HG03342 (cell line): ENCODE results near the gene ATG7.
"Not testable (repeated sequence)": the region's sequence is repeated elsewhere in the genome, so short reads cannot be mapped to it uniquely, and the experiment has no call there.

Experiments used
- ATAC-seq: cut with Tn5 transposase; IDR thresholded peaks from one replicate; pipeline ENCODE4 v1.9.1; 2021; ENCODE audit warnings: mild to moderate bottlenecking, moderate library complexity; ENCODE audit not compliant: unreplicated experiment

The ATG7 gene

DNA sequence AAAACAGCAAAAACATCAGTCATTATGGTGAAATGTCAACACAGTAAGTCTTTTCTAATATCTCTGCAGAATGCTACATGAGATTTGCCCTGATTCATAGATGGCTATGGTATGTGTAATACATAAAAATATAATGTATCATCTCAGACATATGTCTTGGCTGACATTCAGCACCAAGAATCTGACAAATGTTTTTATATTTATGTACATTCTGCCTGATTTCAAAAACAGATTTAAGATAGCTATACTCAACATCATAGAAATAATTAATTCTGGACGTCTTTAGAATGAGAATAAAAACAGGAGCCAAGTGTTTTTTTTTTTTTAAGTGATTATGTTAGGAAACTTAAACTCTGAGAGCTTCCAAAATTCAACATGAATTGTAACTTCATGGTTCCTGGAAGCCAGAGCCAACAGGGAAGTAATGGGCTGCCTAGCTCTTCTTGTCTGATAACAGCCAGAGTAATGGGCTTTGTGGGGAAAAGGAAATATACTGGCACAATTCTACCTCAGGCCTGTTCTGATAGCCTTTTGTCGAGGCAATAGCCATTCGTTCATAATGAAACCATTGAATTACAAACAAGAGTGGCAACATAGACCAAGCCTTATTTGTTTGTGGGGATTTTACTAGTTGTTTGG lies 187.1 kb downstream of the ATG7 start:
- no peak for ATAC-seq

DNA sequence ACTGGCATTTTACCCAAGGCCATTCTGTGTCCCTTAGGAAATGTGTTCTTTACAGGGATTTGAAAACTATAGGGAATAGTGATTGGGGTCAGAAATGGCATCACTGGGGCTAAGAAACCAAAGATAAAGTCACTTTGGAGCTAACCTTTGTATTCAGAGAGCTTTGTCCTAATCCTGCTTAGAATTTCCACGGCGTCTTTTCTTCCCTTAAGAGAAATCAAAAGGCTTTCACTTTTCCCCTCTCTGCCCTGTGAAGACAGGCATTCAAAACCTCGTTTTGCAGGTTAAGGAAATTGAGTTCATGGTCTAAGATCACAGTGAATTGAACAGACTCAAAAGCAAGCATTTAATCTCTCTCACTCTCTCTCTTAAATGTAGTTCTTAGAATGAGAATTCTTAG lies 189.0 kb downstream of the ATG7 start:
- no peak for ATAC-seq

DNA sequence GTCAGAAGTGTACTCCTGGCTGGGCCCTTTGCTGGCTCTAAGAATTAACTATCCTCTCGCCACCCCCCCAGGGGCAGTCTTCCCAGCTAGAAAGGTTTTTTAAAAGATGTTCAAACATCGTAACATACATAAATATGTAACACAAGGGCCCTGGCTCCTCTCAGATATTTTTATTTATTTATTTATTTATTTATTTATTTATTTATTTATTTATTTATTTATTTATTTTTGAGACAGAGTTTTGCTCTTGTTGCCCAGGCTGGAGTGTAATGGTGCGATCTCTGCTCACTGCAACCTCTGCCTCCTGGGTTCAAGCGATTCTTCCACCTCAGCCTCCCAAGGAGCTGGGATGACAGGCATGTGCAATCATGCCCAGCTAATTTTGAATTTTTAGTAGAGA lies 190.5 kb downstream of the ATG7 start:
- not testable (repeated sequence) for ATAC-seq

DNA sequence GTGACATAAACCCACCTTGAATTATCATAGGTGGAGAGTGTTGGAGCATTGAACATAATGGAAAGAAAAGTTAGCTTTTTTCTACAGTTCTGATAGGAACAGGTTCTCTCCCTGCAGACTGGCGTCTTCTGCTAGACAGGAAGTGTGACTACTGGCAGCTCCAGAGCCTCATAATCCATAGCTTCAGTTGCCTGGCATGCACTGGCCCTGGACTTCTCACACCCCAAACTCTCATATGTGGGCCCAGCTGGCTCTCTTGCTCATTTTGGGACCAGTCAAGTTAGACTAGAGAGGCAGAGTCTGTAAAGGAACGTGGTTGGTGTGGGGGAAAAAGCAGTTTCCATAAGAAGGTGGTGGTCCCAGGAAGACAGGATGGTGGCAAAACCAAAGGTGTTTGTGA lies 191.4 kb downstream of the ATG7 start:
- no peak for ATAC-seq

DNA sequence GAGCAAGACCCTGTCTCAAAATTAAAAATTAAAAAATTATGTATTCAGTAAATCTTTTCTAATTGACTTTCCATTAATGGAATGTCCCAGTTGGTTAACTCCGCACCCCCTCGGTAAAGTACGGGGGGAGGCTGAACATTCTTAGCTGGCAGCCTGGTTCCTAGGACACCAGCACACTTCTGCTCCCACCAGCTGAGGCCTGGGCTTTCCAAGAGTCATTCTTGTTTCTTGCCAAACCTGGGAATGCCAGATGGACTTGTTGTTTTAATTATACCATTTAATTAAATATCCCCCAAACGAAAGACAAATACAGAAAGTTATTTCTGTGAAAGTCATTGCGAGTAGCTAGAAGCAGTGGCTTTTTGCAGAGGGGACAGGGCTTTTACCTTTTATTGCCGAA lies 192.2 kb downstream of the ATG7 start:
- no peak for ATAC-seq

DNA sequence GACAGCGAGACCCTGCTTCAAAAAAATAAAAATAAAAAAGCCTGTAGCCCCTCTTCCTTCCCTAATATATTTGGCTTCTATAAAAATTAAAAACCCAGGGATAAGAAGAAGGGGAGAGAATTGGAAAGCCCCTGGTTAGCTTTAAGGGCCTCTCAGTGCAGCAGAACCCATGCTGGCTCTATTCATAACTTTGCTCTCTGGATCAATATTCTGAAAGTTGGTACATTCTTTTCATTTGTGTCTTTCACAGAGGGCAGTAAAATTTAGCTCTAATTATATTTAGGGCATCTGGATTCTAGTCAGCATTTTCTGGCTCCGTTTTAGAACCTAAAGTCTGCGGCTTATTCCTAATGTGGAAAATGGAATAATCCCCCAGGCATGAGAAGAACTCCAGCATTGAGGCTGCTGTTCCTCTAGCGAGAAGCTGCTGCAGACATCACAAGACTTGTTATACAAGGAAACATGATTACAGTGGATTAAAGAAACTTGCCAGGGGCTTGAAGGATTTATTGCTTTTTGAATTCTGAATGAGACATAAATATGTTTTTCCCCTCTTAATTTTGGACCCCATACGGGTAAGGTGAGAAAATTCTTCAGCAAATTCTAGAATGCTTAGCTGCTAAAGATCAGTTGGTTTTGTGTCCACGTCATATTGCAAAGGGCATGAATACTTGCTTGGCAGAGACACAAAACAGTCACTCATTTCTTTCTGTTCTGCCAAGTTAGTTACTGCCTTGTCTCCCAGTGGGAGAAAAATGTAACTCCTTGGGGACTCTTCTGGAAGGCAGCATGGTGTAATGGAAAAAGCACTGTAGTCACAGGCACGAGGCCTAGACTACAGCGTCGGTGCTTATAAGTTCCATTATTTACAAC lies 193.8 kb downstream of the ATG7 start:
- no peak for ATAC-seq

DNA sequence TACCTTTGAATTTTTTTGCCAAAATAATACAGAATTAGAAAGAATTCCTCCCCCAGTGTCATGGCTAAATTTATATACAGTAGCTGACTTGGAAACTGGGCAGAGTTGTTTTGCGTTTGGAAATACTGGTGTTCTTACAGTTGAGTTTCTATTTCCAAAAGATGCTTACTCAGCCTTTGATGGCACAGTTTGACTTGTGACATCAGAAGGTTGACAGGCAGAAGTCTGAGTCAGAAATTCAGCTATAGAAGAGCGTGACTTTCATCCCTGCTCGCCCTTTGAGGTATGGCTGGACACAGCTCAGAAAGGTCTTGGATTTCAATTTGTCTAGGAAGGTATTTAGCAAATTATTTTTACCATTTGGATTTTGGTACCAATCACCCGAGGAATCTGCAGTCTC lies 195.7 kb downstream of the ATG7 start:
- ATAC-seq: no peak

DNA sequence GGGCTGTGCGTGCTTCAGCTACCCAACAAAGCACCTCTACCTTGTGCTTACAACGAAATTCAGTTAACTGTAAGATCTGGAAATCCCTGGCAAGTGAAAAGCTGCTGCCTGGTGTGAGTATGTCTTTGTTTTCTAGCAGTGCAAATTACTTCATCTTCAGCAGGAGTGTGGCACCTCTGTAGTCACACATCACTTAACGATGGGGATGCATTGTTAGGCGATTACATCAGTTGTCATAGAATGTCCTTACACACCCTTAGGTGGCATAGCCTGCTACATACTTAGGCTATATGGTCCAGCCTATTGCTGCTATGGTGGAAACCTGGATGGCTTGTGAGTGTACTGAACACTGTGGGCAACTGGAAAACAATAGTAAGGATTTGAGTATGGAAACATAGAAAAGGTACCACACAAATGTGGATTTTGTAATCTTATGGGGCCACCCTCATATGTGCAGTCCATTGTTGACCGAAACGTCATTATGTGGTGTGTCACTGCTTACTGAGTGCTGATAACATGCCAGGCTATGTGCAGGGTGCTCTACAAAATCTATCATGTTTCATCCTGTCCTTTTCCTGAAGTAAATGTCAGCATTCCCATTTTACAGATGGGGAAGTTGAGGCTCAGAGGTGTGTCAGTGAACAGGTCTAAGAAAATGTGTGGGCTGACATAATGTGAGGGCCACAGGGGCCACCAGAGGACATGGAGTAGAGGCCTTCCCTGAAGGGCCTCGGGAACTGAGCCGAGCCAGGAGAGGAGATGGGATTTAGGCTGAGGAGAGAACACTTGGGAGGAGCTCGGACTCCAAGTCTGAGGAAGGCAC lies 198.0 kb downstream of the ATG7 start:
- ATAC-seq: no peak

DNA sequence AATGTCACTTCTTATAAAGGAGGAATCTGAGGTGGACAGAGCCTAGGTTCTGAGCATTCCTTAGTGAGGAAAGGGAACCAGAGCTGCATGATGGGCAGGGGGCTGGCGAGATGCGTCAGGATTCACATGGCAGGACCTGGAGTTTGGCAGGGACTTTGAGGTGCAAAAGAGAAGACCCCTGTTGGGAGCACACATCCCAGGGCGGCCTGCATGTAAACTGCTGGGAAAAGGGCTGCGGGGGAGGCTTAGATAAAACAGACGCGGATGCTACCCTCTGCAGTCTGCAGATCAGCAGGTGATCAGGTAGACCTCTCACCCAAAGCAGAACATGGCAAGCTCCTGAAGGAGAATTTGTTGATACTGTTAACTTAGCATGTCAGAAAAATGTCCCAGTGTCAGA lies 203.1 kb downstream of the ATG7 start:
- no peak for ATAC-seq

DNA sequence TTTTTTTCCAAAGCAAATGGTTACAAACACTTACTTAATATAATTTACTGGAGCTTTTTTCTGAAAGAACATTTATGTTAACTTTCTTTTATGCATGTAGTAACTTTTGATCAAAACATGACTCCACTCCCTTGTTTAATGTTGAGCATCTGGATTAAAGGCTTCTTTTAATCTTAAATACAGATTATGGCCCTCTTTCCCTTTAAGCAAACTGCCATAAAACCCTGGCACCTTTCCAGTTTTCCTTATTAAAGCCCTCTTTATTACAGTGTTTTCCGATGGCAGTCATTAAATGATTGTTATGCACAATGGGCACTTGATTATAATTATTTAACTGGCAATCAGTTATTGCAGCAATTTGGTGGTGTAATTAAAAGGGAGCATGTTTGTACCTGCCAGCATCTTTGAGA lies 204.5 kb downstream of the ATG7 start:
- ATAC-seq: no peak

DNA sequence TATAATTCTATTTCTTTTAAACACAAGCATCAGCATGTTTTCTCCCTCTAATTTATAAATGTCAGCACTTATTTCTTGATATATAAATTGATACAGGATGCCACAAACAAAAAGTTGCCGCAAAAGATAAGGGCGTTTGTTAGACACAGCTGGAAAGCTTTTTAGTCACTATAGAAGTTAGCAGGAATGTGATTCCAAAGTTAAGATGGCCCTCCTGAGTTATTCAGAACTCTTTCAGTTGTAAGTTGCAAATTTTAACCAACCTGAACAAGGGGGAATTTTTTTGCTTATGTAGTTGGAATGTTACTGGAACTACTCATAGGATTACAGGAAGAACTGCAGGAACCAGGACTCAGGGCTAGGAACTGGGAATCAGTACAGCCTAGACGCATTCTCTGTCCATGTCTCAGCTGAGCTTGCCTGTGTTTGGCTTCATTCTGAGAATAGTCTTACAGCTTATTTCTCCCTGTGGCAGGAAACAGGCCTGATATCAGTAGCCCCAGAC lies 205.3 kb downstream of the ATG7 start:
- no peak for ATAC-seq

DNA sequence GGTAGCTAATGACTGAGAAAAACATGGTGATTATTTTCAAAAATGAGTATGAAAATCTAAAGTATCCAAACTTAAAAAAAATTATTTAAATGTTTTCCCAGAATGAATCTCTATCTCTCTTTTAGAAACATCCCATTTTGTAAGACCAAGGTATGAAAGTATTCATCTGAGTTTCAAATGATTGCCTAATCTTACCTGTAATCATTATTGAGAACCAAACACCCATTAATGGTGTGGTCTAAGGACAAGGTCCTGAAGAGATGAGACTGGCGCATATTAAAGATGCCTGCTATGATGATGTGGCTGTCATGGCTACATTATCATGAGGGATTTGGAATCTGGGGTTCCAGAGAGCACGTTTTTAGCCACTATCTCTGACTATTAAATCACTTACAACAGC lies 206.0 kb downstream of the ATG7 start:
- no peak for ATAC-seq

DNA sequence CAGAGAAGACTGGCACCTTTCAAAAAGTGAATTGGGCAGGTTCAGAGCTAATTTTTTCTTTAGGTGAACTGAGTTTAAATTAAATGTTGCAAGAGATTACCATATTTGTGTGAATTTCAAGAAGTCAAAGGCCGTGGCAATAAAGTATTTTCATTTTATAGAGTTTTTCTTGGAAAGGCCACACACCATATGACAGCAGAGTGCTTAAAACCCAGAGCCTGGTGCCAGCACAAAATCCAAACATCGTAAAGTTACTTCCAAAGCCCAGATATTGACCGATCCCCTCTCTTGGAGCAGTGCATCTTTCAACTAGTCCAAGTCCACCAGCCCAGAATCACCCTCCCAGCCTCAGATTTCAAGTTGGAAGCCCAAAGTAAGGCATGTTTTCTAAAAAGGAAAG lies 207.0 kb downstream of the ATG7 start:
- no peak for ATAC-seq

DNA sequence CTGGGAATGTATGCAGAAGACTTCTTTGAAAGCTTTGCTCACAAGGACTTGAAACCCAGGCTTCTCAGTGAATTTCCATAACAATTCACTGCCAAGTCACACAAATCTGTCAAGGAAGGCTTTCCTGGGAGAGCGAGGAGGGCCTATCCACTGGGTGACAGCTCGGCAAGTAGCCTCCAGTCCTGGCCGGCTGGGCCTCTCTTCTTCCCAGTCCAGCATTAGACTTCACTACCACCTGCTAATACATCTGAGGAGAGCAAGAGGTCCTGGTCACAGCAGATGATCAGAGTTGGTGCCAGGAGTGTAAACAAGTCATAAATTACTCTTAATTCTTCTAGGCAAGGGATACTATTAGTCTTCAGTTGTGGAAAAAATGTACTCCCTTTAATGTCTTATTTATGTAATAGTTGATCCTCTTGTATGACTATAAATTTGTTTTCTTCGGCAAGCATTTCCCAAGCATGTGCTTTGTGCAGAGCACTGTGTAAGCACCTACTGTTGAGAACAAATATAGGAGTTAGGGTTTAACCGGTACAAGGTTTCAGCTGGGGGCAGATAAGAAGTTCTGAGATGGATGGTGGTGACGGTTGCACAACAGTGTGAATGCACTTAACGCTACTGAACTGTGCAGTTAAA lies 208.6 kb downstream of the ATG7 start:
- no peak for ATAC-seq

DNA sequence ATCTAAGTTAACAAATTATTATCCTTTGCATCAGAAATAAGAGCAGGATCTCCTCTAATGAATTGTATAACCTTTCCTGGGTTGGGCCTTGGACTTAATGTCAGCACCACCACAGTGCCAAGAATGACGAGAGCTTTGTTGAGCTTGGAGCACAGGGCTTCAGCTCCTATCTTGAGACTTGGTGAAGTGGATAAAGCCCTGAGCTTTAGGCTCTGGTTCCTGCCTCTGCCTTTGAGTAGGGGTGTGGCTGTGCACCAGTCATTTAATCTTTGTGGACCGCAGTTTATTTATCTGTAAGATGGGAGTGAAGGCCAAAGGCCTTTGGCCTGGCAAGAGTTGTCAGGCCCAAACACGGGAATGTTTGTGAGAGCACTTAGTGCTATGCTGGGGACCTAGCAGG lies 209.4 kb downstream of the ATG7 start:
- no peak for ATAC-seq

DNA sequence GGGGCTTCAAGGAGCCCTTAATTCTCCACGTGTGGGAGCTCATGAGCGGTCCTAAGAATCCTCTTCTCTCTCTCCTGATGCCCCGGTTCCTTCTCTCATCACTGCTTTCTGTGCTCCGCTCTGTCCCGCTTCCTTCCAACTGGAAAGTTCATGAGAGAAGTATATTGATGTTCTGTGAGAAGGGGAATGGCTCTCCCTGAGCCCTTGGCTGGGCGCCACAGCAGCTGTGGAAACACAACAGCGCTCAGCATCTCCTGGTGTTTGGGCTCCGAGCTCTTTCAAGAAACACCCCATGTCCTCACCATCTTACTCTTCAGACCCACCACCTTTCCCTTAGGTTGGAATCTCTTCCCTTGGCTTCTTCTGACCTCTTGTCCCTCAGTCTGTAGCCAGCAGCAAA lies 209.8 kb downstream of the ATG7 start:
- ATAC-seq: no peak

DNA sequence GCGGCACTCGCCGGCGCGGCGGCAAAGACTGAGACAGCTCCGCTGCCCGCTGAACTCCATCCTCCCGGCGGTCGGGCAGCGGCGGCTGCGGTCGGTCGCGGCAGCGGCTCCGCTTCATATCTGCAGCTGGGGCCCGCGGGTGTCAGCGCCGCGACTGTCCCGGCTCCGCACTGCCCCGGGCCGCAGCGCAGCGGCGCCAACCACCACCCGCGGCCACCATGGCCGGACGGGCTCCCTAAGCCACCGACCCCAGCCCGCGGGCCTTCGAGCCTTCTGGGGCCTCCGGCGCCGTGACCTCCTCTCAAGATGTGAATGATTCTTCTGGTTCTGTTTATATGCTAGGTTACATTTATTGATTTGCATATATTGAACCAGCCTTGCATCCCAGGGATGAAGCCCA lies 216.2 kb downstream of the ATG7 start:
- ATAC-seq: not testable (repeated sequence)

DNA sequence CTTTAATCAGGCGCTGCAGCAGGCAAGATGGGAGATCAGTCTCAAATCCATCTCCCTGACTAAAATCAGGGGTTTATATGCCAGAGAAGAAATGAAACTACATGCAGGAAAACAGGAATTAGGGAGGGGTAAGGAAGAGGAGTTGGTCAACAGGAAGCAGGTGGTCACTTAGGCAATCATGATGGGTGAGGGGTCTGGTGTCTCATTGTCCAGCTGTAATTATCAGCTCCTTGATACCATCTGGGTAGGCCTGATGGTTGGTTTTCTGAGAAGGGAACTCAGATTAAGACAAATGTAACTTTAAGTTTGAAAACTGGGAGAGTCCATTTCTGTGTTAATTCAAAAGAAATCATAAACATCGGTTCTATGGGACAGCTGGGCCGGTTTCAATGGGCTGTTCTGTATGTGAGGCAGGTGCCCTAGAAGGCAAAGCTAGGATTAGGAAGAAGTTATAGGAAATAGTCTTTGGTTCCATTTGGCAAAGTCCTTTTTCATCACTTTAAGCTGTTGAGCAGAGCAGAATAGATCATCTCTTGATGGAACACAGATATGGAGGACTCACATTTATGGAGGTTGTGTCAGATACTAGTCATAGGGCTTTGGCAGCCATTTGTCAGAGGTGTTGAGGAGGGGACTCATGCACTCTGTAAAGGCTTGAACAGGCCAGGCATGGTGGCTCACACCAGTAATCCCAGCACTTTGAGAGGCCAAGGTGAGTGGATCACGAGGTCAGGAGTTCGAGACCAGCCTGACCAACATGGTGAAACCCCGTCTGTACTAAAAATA lies 222.1 kb downstream of the ATG7 start:
- no peak for ATAC-seq

DNA sequence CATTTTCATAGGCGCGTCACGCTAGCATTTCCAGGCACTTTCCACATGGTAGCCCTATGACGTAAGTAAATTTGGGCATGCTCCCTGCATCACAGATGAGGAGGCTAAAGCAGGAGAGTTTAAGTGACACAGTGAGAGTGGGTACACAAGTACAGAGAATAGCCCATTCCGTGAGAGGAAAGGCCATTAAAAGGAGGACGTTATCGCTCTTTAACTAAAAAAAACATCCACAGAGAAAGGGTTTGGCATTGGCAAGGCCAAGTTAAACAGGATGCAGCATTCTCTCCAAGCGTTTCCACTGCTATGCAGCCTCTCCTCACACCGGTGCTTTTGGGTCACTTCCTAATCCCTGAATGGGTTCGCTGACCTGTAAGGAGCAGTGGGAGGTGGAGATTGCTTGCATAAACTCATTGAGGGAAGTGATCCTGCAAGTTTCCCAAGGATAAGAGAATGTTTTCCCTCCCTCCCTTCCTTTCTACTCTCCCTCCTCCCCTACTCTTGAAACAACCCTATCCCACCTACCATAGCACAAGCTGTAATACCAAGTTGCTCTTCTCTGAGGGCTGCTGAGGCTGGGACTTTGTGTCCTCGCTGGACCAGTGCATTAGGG lies 223.9 kb downstream of the ATG7 start:
- no peak for ATAC-seq

DNA sequence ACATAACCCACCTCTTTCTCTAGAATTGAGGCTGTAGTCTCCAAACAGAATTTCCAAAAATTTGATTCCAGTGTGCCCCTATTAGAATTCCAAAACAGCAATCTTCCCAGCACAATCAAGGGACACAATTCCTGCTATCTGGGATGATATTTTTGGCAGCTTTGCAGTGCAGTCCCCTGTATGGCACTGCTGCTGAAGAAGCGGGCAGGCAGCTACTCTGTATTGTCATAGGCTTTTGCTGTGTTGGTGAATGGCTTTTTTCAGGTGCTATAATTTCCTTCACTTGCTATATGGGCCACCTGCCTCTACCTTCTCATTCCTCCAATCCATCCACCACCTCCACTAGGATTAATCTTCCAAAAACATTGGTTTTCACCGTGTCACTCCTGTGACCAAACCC lies 226.0 kb downstream of the ATG7 start:
- no peak for ATAC-seq
